Sigmoid colon (tissue), 7 donors: Measurements from ENCODE around the gene TNIP2. TPM values are rescaled to one million over a fixed set of nuclear protein-coding genes. Genes with fewer than 3 reads are reported as not detected.

Source experiments
- DNase-seq: peaks from one replicate; pipeline ENCODE4 v3.0.0-alpha.2; 2019
- H3K27ac ChIP-seq, 4 donors: fragments of 200-600 bp; sonication (generic); one replicate each; pipeline ENCODE4 v1.5.1; 2016 to 2019; ENCODE audit warnings: mild to moderate bottlenecking in 1 of 4
- H3K27me3 ChIP-seq, 3 donors: fragments of 200-600 bp; sonication (generic); one replicate each; pipeline ENCODE4 v1.5.1; 2019; ENCODE audit warnings: mild to moderate bottlenecking in 1 of 3
- H3K36me3 ChIP-seq, 4 donors: fragments of 200-600 bp; sonication (generic); one replicate each; pipeline ENCODE4 v1.5.1; 2016 to 2019
- H3K4me1 ChIP-seq, 4 donors: fragments of 200-600 bp; sonication (generic); one replicate each; pipeline ENCODE4 v1.5.1; 2017 to 2019
- H3K4me3 ChIP-seq, 4 donors: fragments of 200-600 bp; sonication (generic); one replicate each; pipeline ENCODE4 v1.5.1; 2017 to 2019; ENCODE audit warnings: mild to moderate bottlenecking in 2 of 4, moderate library complexity in 1 of 4
- H3K9me3 ChIP-seq, 4 donors: fragments of 200-600 bp in 3 of 4; sonication (generic) in 3 of 4; one replicate each; pipeline versions ENCODE4 v1.5.1 to v1.6.1; 2013 to 2019
- EP300 ChIP-seq, 4 donors: sonication (generic); formaldehyde crosslinking; IDR thresholded peaks; one replicate each; pipeline ENCODE4 v1.6.1; 2017; ENCODE audit warnings: antibody characterized with exemption in 4 of 4
- POLR2A ChIP-seq, 2 donors: fragments of 450-650 bp; IDR thresholded peaks; one replicate each; pipeline ENCODE4 v1.6.1; 2016; ENCODE audit warnings: antibody characterized with exemption in 2 of 2, mild to moderate bottlenecking in 2 of 2, moderate library complexity in 2 of 2
- POLR2AphosphoS5 ChIP-seq, 4 donors: sonication (generic); formaldehyde crosslinking; IDR thresholded peaks; one replicate each; pipeline ENCODE4 v1.6.1; 2017; ENCODE audit warnings: antibody characterized with exemption in 4 of 4
- WGBS, 2 donors: extraction: QIAGEN DNeasy Blood & Tissue Kit; methylation state at CpG; one replicate each; pipeline ENCODE4 v1.1.7; 2013; 5-methylcytosine and 5-hydroxymethylcytosine counted together
- intact Hi-C: fragments of 100-400 bp; cut with DNase I; formaldehyde crosslinking; loops from one replicate; pipeline ENCODE4 v1.15.1; 2023
- polyA plus RNA-seq, 3 donors: library from polyadenylated mRNA; stranded (reverse); fragments of 200-250 nt; gene quantifications; one replicate each; pipeline ENCODE4 v1.2.3, GENCODE V29; 2013
- total RNA-seq, 4 donors: library from RNA; depleted of rRNA; stranded (reverse); fragments of >200 nt; gene quantifications; one replicate each; pipeline ENCODE4 v1.1.0, GENCODE V29; 2016
- TF ChIP-seq, protein P1 (sequence below), 4 experiments: fragments of 450-650 bp in 3 of 4; fragments of 200-600 bp in 1 of 4; IDR thresholded peaks; one replicate each; pipeline ENCODE4 v1.5.1; 2016 to 2019; ENCODE audit warnings: antibody characterized with exemption in 4 of 4, mild to moderate bottlenecking in 3 of 4, moderate library complexity in 2 of 4
- donor health status: healthy with polysubstance abuse.
- donor health status: Bipolar disorder and iron deficiency.
- donor health status: healthy.

TNIP2 gene
- total and polyA plus RNA-seq, 7 donors = 51.7 to 68.8 (median 65.0) TPM

DNA sequence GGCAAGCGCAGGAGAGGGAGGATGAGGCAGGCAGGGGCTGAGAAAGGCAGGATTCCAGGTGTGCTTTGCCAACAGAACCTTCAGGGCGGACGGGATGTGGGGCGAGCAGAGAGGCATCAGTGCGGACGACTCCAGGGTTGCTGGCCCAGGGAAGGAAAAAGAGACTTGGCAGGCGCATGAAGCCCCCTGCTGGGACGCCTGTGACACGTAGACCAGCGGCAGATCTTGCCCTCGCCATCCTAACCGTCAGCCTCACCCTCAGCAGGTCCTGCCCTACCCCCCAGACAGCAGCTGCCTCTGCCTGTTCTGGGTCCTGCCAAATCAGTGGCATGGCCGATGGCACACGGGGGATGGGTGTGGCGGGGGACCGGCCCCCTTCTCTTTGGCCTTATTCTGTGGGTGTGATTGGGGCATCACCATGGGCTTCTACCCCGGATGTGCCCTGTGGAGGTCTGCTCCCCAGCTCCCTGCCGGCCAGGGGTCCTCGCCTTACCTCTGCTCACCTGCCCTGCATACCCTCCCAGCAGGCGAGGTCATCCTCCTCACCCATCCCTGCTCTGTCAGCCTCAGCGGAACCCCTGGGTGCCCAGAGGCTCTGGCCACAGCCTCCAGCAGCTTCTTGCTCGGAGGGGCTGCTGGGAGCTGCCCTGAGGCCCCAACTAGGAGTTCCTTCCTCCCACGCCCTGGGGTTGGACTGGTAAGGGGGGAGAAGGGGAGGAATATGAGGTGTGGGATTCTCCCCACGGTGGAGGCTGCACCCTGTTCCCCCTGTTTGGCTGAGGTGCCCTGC, 33.9 kb upstream of the TNIP2 start:
- TF ChIP-seq POLR2A (IDR thresholded peaks at IDR 0.05) = no peak
- 90 to 91% methylated on average over 24 of the region's 24 CpGs for WGBS, 2 donors
- peaks cover 0 to 33% (median 27%) of the 10 kb centered on the region in 4 donors for H3K4me1 ChIP-seq
- intact Hi-C loops = loop anchor here (5.0 kb wide), 1 partner anchor 33 kb away; the partner anchor contains the start of gene TNIP2
- H3K27ac ChIP-seq = no peak overlapping the region
- H3K27me3 ChIP-seq = no peaks in the 10 kb centered on the region
- no peaks in the 10 kb centered on the region for H3K9me3 ChIP-seq
- no peak overlapping the region for H3K4me3 ChIP-seq
- DNase-seq = peak; percentile 62
- no peaks in the 10 kb centered on the region for H3K36me3 ChIP-seq

GRCh38 chr4:2789351-2789750, 33.2 kb upstream of the TNIP2 start:
- Histone ChIP-seq H3K4me3 (no peak overlapping the region), H3K27me3 (no peaks in the 10 kb centered on the region), H3K27ac (no peak overlapping the region), H3K9me3 (no peaks in the 10 kb centered on the region), H3K4me1 (peaks cover 0 to 27% (median 21%) of the 10 kb centered on the region in 4 donors), H3K36me3 (no peaks in the 10 kb centered on the region)
- TF ChIP-seq EP300 (IDR thresholded peaks at IDR 0.05) = no peak
- TF ChIP-seq POLR2AphosphoS5 (IDR thresholded peaks at IDR 0.05) = no peak
- no peak for TF ChIP-seq POLR2A (IDR thresholded peaks at IDR 0.05)
- TF ChIP-seq, protein P1, sequence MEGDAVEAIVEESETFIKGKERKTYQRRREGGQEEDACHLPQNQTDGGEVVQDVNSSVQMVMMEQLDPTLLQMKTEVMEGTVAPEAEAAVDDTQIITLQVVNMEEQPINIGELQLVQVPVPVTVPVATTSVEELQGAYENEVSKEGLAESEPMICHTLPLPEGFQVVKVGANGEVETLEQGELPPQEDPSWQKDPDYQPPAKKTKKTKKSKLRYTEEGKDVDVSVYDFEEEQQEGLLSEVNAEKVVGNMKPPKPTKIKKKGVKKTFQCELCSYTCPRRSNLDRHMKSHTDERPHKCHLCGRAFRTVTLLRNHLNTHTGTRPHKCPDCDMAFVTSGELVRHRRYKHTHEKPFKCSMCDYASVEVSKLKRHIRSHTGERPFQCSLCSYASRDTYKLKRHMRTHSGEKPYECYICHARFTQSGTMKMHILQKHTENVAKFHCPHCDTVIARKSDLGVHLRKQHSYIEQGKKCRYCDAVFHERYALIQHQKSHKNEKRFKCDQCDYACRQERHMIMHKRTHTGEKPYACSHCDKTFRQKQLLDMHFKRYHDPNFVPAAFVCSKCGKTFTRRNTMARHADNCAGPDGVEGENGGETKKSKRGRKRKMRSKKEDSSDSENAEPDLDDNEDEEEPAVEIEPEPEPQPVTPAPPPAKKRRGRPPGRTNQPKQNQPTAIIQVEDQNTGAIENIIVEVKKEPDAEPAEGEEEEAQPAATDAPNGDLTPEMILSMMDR (IDR thresholded peaks at IDR 0.05) = no peak
- DNase-seq = peak; percentile 35
- 96 to 97% methylated on average over 5 of the region's 5 CpGs for WGBS, 2 donors
- intact Hi-C loops = no loop called here

GRCh38 chr4:2788532-2789103, 32.5 kb upstream of the TNIP2 start:
- Histone ChIP-seq H3K9me3 (no peaks in the 10 kb centered on the region), H3K27ac (peak overlapping the region in 2 of 4 donors; percentile 42 to 57), H3K4me1 (peaks cover 0 to 19% (median 13%) of the 10 kb centered on the region in 4 donors), H3K36me3 (no peaks in the 10 kb centered on the region), H3K4me3 (no peak overlapping the region), H3K27me3 (no peaks in the 10 kb centered on the region)
- TF ChIP-seq EP300 (IDR thresholded peaks at IDR 0.05) (no peak), POLR2A (IDR thresholded peaks at IDR 0.05) (no peak), POLR2AphosphoS5 (IDR thresholded peaks at IDR 0.05) (no peak)
- TF ChIP-seq, protein P1 (IDR thresholded peaks at IDR 0.05) = no peak
- intact Hi-C loops = no loop called here
- WGBS, 2 donors = 65 to 82% methylated on average over 4 of the region's 4 CpGs
- DNase-seq = peak; percentile 73

DNA sequence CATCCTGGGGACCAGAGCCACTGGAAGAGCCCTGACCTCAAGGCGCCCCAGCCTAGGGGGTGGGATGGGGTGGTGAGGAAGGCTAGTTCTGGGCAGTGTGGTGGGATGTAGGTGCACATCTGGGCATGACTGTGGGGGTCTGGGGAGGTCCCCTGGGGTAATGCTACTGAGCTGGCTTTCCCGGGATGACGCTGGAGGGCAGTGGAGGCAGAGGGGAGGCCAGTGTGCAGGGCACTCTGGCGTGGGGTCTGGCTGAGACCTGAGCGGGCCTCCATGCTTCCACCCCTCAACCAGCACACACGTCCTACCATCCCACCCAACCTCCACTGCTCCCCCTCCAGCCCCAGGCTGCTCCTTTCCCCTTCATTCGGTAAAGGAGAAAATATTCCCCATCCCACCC, 32.0 kb upstream of the TNIP2 start:
- H3K36me3 ChIP-seq = no peaks in the 10 kb centered on the region
- 89 to 91% methylated on average over 7 of the region's 7 CpGs for WGBS, 2 donors
- H3K4me3 ChIP-seq = no peak overlapping the region
- intact Hi-C loops = no loop called here
- H3K27me3 ChIP-seq = no peaks in the 10 kb centered on the region
- peaks cover 0 to 14% (median 8%) of the 10 kb centered on the region in 4 donors for H3K4me1 ChIP-seq
- TF ChIP-seq, protein P1 (IDR thresholded peaks at IDR 0.05) = no peak
- TF ChIP-seq POLR2A (IDR thresholded peaks at IDR 0.05) (no peak), POLR2AphosphoS5 (IDR thresholded peaks at IDR 0.05) (no peak), EP300 (IDR thresholded peaks at IDR 0.05) (no peak)
- no peak for DNase-seq
- peak overlapping the region; percentile 20 to 57 (median 42) for H3K27ac ChIP-seq
- no peaks in the 10 kb centered on the region for H3K9me3 ChIP-seq
